RWPE2 (cell line): Measurements from ENCODE around the gene MAML1.

ENCODE experiments used
- ATAC-seq: fragments of 200-7000 bp; cut with Tn5 transposase; 3 replicates; pipeline ENCODE4 v1.9.1; 2021; ENCODE audit warnings: low read depth
- DNase-seq: peaks from one replicate; pipeline ENCODE4 v3.0.0-alpha.2; 2020; ENCODE audit warnings: low spot score
- H3K27ac ChIP-seq: fragments of 450-650 bp; 2 replicates; pipeline ENCODE4 v1.5.1; 2017; ENCODE audit warnings: mild to moderate bottlenecking; ENCODE audit not compliant: poor library complexity, severe bottlenecking
- H3K27me3 ChIP-seq: fragments of 250-450 bp; sonication (Bioruptor Pico); 2 replicates; pipeline ENCODE4 v1.5.1; 2021; ENCODE audit warnings: mild to moderate bottlenecking, moderate library complexity; ENCODE audit not compliant: insufficient read depth, poor library complexity, severe bottlenecking
- H3K36me3 ChIP-seq: fragments of 250-450 bp; sonication (Bioruptor Pico); 2 replicates; pipeline ENCODE4 v1.5.1; 2020; ENCODE audit warnings: low read depth, mild to moderate bottlenecking, moderate library complexity
- H3K4me1 ChIP-seq: fragments of 250-450 bp; sonication (Bioruptor Pico); 2 replicates; pipeline ENCODE4 v1.5.1; 2021; ENCODE audit warnings: mild to moderate bottlenecking, moderate library complexity; ENCODE audit not compliant: insufficient read depth, poor library complexity, severe bottlenecking
- H3K4me3 ChIP-seq: fragments of 250-450 bp; sonication (Bioruptor Pico); 2 replicates; pipeline ENCODE4 v1.5.1; 2021; ENCODE audit warnings: mild to moderate bottlenecking, moderate library complexity; ENCODE audit not compliant: severe bottlenecking
- H3K9me3 ChIP-seq: fragments of 250-450 bp; sonication (Bioruptor Pico); 2 replicates; pipeline ENCODE4 v1.5.1; 2021; ENCODE audit warnings: mild to moderate bottlenecking, moderate library complexity; ENCODE audit not compliant: severe bottlenecking
- CTCF ChIP-seq: fragments of 450-650 bp; IDR thresholded peaks from one replicate; pipeline ENCODE4 v1.5.1; 2017; ENCODE audit warnings: mild to moderate bottlenecking, moderate library complexity; ENCODE audit not compliant: poor library complexity, severe bottlenecking

The MAML1 gene

GRCh38 chr5:179716286-179716685, 16.3 kb upstream of the MAML1 start:
- H3K36me3 ChIP-seq, result peaks cover 100% of the 10 kb centered on the region
- TF ChIP-seq CTCF, result no peak
- no peak for ATAC-seq

DNA sequence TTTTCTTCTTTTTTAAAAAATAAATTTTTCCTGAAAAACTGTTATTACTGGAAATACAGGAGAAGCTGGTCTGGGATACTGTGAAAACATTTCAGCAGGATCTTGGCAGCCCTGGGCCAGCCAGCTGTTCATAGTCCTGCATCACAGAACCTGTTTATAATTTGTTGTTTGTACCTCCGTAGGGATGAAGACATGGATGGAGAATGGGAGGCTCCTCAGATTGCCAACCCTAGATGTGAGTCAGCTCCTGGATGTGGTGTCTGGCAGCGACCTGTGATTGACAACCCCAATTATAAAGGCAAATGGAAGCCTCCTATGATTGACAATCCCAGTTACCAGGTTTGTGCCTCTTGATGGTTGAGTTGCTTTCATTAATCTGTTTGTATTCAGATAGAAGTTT, 12.4 kb upstream of the MAML1 start:
- TF ChIP-seq CTCF, result no peak
- H3K27me3 ChIP-seq, result no peaks in the 10 kb centered on the region
- no peaks in the 10 kb centered on the region for H3K4me1 ChIP-seq
- peaks cover 100% of the 10 kb centered on the region for H3K36me3 ChIP-seq
- H3K27ac ChIP-seq, result no peak overlapping the region
- H3K4me3 ChIP-seq, result no peak overlapping the region
- ATAC-seq (no peak), DNase-seq (no peak)
- H3K9me3 ChIP-seq, result no peaks in the 10 kb centered on the region

More at GRCh38 chr5:179716286-179716685, 16.3 kb upstream of the MAML1 start:
- Histone ChIP-seq H3K27ac (no peak overlapping the region), H3K4me3 (no peak overlapping the region), H3K9me3 (no peaks in the 10 kb centered on the region), H3K4me1 (no peaks in the 10 kb centered on the region), H3K27me3 (no peaks in the 10 kb centered on the region)
- no peak for DNase-seq

GRCh38 chr5:179724163-179724562, 8.5 kb upstream of the MAML1 start:
- ATAC-seq, result no peak
- H3K4me3 ChIP-seq, result no peak overlapping the region
- H3K9me3 ChIP-seq, result no peaks in the 10 kb centered on the region
- H3K27me3 ChIP-seq, result no peaks in the 10 kb centered on the region
- no peak for TF ChIP-seq CTCF
- no peak for DNase-seq
- H3K36me3 ChIP-seq, result peaks cover 100% of the 10 kb centered on the region
- no peak overlapping the region for H3K27ac ChIP-seq
- H3K4me1 ChIP-seq, result no peaks in the 10 kb centered on the region

DNA sequence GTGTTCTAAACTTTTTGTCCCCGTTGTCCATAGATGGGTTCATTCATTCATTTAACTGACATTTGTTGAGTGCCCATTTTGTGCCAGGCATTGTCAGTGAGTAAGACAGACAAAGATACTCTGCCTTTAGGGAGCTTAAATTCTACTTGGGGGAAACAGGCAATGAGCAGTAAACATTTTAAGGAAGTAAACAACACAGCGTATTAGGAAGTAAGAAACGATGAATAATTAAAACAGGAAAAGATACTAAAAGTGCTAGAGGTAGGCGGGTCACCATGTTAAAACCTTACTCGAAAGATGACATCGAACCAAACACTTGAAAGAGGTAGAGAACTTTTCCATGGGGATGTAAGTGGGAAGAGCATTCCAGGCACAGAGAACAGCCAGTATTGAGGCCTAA, 5.5 kb upstream of the MAML1 start:
- no peak overlapping the region for H3K4me3 ChIP-seq
- no peak for TF ChIP-seq CTCF
- H3K27me3 ChIP-seq, result no peaks in the 10 kb centered on the region
- peaks cover 92% of the 10 kb centered on the region for H3K36me3 ChIP-seq
- H3K4me1 ChIP-seq, result peaks cover 14% of the 10 kb centered on the region
- H3K27ac ChIP-seq, result no peak overlapping the region
- DNase-seq, result no peak
- H3K9me3 ChIP-seq, result no peaks in the 10 kb centered on the region
- ATAC-seq, result no peak

GRCh38 chr5:179729303-179729702, 3.3 kb upstream of the MAML1 start:
- Histone ChIP-seq H3K4me1 (peaks cover 16% of the 10 kb centered on the region), H3K27ac (no peak overlapping the region), H3K9me3 (no peaks in the 10 kb centered on the region), H3K36me3 (peaks cover 76% of the 10 kb centered on the region), H3K27me3 (no peaks in the 10 kb centered on the region), H3K4me3 (no peak overlapping the region)
- DNase-seq (no peak), ATAC-seq (no peak)
- TF ChIP-seq CTCF, result no peak
